Uterus (tissue), 2 donors: Measurements from ENCODE around the gene SNTG2.

ENCODE experiments used
- POLR2A ChIP-seq, 2 donors: fragments of 450-650 bp; IDR thresholded peaks; one replicate each; pipeline ENCODE4 v1.6.1; 2016; ENCODE audit warnings: antibody characterized with exemption in 2 of 2, mild to moderate bottlenecking in 1 of 2, moderate library complexity in 1 of 2
- TF ChIP-seq, protein P1 (sequence below), 4 experiments: fragments of 200-600 bp in 2 of 4; fragments of 450-650 bp in 2 of 4; sonication (generic) in 2 of 4; IDR thresholded peaks; one replicate each; pipeline ENCODE4 v1.5.1; 2016 to 2019; ENCODE audit warnings: antibody characterized with exemption in 4 of 4, mild to moderate bottlenecking in 2 of 4, moderate library complexity in 1 of 4

DNA sequence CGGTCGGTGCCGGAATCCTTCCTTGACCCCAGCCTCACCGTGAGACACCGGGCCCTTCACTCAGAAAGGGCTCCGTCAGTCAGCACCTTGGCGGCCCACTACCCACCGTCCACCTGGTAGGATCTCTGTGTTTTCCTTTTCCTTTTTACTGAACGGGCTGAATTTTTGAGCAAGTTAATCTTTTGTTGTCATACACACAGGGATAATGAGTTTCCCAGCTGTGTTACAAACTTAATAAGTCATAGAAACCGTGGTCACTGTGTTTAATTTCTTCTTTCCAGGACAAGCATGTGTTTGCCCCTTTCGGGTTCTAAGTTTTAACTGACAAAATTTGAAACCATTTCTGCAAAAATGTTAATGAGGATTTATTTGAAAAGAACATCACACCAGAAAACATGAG, 423.6 kb downstream of the SNTG2 start:
- TF ChIP-seq, protein P1, sequence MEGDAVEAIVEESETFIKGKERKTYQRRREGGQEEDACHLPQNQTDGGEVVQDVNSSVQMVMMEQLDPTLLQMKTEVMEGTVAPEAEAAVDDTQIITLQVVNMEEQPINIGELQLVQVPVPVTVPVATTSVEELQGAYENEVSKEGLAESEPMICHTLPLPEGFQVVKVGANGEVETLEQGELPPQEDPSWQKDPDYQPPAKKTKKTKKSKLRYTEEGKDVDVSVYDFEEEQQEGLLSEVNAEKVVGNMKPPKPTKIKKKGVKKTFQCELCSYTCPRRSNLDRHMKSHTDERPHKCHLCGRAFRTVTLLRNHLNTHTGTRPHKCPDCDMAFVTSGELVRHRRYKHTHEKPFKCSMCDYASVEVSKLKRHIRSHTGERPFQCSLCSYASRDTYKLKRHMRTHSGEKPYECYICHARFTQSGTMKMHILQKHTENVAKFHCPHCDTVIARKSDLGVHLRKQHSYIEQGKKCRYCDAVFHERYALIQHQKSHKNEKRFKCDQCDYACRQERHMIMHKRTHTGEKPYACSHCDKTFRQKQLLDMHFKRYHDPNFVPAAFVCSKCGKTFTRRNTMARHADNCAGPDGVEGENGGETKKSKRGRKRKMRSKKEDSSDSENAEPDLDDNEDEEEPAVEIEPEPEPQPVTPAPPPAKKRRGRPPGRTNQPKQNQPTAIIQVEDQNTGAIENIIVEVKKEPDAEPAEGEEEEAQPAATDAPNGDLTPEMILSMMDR (IDR thresholded peaks at IDR 0.05): no peak
- no peak for TF ChIP-seq POLR2A (IDR thresholded peaks at IDR 0.05)
